Right cardiac atrium (tissue), 5 donors: ENCODE results near the gene LNX1. TPM values are rescaled to one million over a fixed set of nuclear protein-coding genes. Genes with fewer than 3 reads are reported as not detected.
A peak's percentile ranks its signal among the peaks of the same experiment; 100 is the strongest.

Source experiments
- ATAC-seq, 2 donors: fragments of 200-7000 bp; cut with Tn5 transposase; one replicate each; pipeline versions ENCODE4 v1.8.0 to v1.9.1; 2020; ENCODE audit warnings: moderate library complexity in 2 of 2, mild to moderate bottlenecking in 1 of 2
- DNase-seq, 3 donors: peaks; one replicate each; pipeline ENCODE4 v3.0.0-alpha.2; 2020
- H3K27ac ChIP-seq: one replicate; pipeline ENCODE4 v1.5.1; 2013; ENCODE audit warnings: mild to moderate bottlenecking, low read length, control low read depth, moderate library complexity
- H3K27me3 ChIP-seq: one replicate; pipeline ENCODE4 v1.6.1; 2013; ENCODE audit not compliant: control insufficient read depth, insufficient read depth
- H3K4me1 ChIP-seq: one replicate; pipeline ENCODE4 v1.6.1; 2013; ENCODE audit warnings: low read length; ENCODE audit not compliant: control insufficient read depth, insufficient read depth
- H3K4me3 ChIP-seq: one replicate; pipeline ENCODE4 v1.5.1; 2013; ENCODE audit warnings: low read length, control low read depth
- H3K9me3 ChIP-seq: one replicate; pipeline ENCODE4 v1.6.1; 2013; ENCODE audit warnings: low read length; ENCODE audit not compliant: control insufficient read depth
- WGBS: extraction: QIAGEN DNeasy Blood & Tissue Kit; methylation state at CpG from one replicate; pipeline ENCODE4 v1.1.7; 2013; 5-methylcytosine and 5-hydroxymethylcytosine counted together
- intact Hi-C, 4 donors: fragments of 100-400 bp; cut with DNase I; formaldehyde crosslinking; loops; one replicate each; pipeline versions ENCODE4 v1.11.0 to v1.14.0; 2022 to 2023
- polyA plus RNA-seq: library from polyadenylated mRNA; stranded (reverse); fragments of 200-250 nt; gene quantifications from one replicate; pipeline ENCODE4 v1.2.3, GENCODE V29; 2013
- total RNA-seq, 4 donors: library from RNA; stranded (reverse); fragmentation: NEBNext Ultra II Directional; extraction: Animal tissue kit (Norgen Biotek cat#: 25700); gene quantifications; one replicate each; pipeline ENCODE4 v1.2.1, GENCODE V29; 2021
- donor health status: healthy with polysubstance abuse.
- donor health status: DM: no; HTN: yes; CAD: no.
- donor health status: DM: no; HTN: no; CAD: no.
- donor health status: DM: no; HTN: yes; CAD: no; lungs with severe emphysema.
- donor health status: DM: yes; HTN: yes; CAD: no.

Gene LNX1
- total and polyA plus RNA-seq, 5 donors: 4.4 to 11.5 (median 6.8) TPM

DNA sequence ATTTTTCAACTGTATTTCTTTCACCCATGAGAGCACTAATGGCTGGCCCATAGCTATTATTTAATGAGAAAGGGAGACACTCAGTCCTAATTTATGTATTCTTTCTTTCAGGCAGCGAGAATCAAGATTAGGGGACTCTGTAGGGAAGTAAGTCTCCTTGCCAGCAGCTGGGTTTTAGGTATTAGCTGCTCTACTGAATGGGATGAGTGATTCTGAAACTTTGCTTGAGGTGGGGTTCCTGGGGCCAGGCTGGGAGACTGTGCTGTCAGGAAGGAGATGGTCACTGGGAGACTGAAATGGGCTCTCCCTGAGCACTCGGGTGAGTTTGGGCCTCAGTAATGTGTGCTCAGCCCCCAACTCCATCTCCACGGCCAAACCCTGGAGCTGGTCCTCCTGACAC lies 78.7 kb downstream of the LNX1 start:
- DNase-seq: no peak
- 33% methylated on average over 3 of the region's 3 CpGs for whole genome bisulfite sequencing
- Histone ChIP-seq H3K27me3 (no peaks in the 10 kb centered on the region), H3K9me3 (no peaks in the 10 kb centered on the region), H3K4me1 (peaks cover 3% of the 10 kb centered on the region), H3K27ac (no peak overlapping the region), H3K4me3 (no peak overlapping the region)
- intact Hi-C loops: no loop called here
- no peak for ATAC-seq

DNA sequence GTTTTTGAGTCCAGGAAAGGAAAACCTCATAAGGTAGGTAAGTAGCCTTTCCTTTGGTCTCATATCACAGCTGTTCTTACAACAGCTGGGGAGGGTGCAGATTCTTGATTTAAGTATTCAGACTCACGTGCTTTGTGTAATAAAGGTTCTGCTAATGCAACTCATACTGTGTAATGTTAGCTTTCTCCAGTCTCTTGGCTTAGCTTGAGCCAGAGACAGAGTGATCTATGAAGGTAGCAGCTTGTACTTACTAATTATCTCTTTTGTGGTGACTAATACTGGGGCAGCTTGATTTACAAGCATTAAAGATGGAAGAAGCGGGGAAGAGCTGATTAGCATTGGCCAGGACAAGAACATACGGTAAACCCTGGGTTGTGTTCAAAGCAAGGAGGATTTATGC lies 80.3 kb downstream of the LNX1 start:
- no peak for DNase-seq
- Histone ChIP-seq H3K4me3 (no peak overlapping the region), H3K27ac (no peak overlapping the region), H3K9me3 (no peaks in the 10 kb centered on the region), H3K4me1 (peaks cover 3% of the 10 kb centered on the region), H3K27me3 (no peaks in the 10 kb centered on the region)
- WGBS: 47% methylated on average over 3 of the region's 3 CpGs
- intact Hi-C loops: no loop called here
- no peak for ATAC-seq

DNA sequence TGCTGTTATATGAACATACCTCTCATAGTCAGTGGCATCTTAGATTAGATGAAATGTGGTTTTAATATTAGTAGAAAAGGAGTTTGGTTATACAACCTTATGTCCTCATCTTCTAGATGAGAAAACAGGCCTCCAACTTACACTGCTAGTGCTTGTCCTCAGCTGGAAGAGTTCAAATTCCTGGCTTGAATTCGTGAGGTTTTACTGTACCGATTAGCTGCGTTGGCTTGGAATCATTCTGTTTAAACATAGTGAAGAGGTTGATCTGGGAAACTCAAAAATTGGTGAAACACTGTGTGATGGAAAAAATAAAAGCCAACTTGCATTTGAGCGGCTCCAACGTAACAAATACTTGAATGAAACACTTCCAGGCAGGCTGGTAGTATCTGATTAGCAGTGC lies 81.0 kb downstream of the LNX1 start:
- no peak overlapping the region for H3K27ac ChIP-seq
- no peaks in the 10 kb centered on the region for H3K9me3 ChIP-seq
- WGBS: 22% methylated on average over 5 of the region's 5 CpGs
- ATAC-seq: peak in 1 of 2 donors; percentile 20
- intact Hi-C loops: no loop called here
- no peak overlapping the region for H3K4me3 ChIP-seq
- H3K4me1 ChIP-seq: peaks cover 3% of the 10 kb centered on the region
- no peaks in the 10 kb centered on the region for H3K27me3 ChIP-seq
- DNase-seq: no peak

- H3K27ac ChIP-seq: no peak overlapping the region
- H3K9me3 ChIP-seq: no peaks in the 10 kb centered on the region
- no peaks in the 10 kb centered on the region for H3K27me3 ChIP-seq
- H3K4me1 ChIP-seq: peaks cover 3% of the 10 kb centered on the region
- no peak for ATAC-seq
- no peak for DNase-seq
- 61% methylated on average over 1 of the region's 1 CpG for WGBS
- intact Hi-C loops: loop anchor here in 1 of 4 donors (10.0 kb wide), 1 partner anchor 726 kb away; no protein-coding TSS in a partner anchor
- H3K4me3 ChIP-seq: no peak overlapping the region
Observed at GRCh38 chr4:53508446-53508845, 82.8 kb downstream of the LNX1 start.

DNA sequence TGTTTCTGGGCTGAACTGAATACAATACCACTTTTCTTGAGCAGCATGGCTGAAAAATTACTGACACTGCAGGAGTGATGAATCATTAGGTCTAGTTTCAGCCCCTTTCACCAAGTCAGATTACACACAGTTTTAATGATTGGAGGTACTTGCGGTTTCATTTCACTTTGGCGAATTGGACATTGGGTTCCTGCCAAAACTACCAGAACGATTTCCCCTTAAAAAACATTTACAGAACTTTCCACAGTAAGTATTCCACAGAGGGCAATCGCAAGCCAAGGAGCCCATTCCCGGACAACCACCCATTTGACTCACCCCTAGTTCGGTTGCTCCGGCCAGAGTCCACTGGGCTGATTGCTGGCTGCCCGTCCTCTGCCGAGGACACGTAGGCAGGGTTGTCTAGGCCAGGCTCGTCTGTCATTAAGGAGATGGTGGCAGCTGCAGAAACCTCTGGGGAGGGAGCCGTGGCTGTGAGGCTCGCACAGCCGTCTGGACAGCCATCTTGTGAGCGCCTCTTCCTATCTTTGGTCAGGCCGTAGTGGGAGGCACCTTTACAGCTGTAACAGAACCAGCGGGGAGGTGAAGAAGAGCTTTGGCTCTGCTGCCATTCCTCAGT lies 83.5 kb downstream of the LNX1 start:
- WGBS: 49% methylated on average over 17 of the region's 17 CpGs
- ATAC-seq: peak; percentile 97 to 98
- intact Hi-C loops: loop anchor here in 1 of 4 donors (10.0 kb wide), 1 partner anchor 727 kb away; no protein-coding TSS in a partner anchor

GRCh38 chr4:53507058-53507457 lies 84.2 kb downstream of the LNX1 start:
- H3K4me1 ChIP-seq: peaks cover 3% of the 10 kb centered on the region
- ATAC-seq (no peak), DNase-seq (no peak)
- H3K4me3 ChIP-seq: no peak overlapping the region
- H3K9me3 ChIP-seq: no peaks in the 10 kb centered on the region
- H3K27me3 ChIP-seq: no peaks in the 10 kb centered on the region
- 77% methylated on average over 7 of the region's 7 CpGs for WGBS
- intact Hi-C loops: loop anchor here in 1 of 4 donors (10.0 kb wide), 1 partner anchor 728 kb away; no protein-coding TSS in a partner anchor
- H3K27ac ChIP-seq: no peak overlapping the region

More for the DNA sequence above, 83.5 kb downstream of the LNX1 start:
- Histone ChIP-seq H3K27me3 (no peaks in the 10 kb centered on the region), H3K27ac (peak overlapping the region; percentile 69), H3K9me3 (no peaks in the 10 kb centered on the region), H3K4me1 (peaks cover 3% of the 10 kb centered on the region), H3K4me3 (no peak overlapping the region)
- peak; percentile 90 to 94 (median 92) for DNase-seq

- WGBS: 91% methylated on average over 2 of the region's 2 CpGs
- intact Hi-C loops: loop anchor here in 1 of 4 donors (10.0 kb wide), 1 partner anchor 729 kb away; no protein-coding TSS in a partner anchor
- no peaks in the 10 kb centered on the region for H3K27me3 ChIP-seq
- H3K9me3 ChIP-seq: no peaks in the 10 kb centered on the region
- H3K4me1 ChIP-seq: peaks cover 3% of the 10 kb centered on the region
- DNase-seq (no peak), ATAC-seq (no peak)
- H3K27ac ChIP-seq: no peak overlapping the region
- H3K4me3 ChIP-seq: no peak overlapping the region
Observed at GRCh38 chr4:53505947-53506346, 85.3 kb downstream of the LNX1 start.

DNA sequence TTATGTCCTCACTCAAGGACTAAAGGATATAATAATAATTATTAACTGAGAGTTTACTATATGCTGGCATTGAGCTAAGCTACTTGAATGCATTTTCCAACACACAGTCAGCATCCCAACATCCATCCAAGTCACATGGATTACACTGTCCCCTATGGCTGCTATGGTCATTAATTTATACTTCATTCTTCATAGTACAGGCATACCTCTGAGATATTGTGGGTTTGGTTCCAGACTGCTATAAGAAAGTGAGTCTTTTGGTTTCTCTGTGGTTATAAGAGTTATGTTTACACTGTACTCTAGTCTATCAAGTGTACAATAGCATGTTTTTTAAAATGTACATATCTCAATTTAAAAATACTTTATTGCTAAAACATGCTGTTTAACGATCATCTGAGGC lies 89.2 kb downstream of the LNX1 start:
- Histone ChIP-seq H3K4me1 (peaks cover 2% of the 10 kb centered on the region), H3K27me3 (no peaks in the 10 kb centered on the region), H3K27ac (no peak overlapping the region), H3K9me3 (no peaks in the 10 kb centered on the region), H3K4me3 (no peak overlapping the region)
- 74% methylated on average over 1 of the region's 1 CpG for WGBS
- ATAC-seq: no peak
- DNase-seq: no peak
- intact Hi-C loops: loop anchor here in 1 of 4 donors (10.0 kb wide), 1 partner anchor 733 kb away; no protein-coding TSS in a partner anchor

DNA sequence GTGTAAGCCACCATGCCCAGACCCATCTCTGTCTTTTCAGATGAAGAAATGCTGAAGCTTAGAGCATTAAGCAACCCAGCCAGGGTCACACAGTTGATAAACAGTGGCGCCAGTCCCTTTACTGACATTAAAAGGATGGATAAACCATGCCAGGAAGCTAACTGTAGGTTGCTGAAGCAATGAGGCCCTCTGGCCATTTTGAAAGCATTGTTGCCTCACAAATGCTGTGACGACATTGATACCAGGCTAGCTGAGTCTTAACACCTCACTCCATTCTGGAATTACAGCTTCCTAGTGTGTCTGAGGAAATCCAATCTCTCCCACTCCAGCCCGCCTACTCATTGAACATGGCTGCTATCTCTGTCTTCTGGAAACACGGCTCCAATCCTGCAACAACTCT lies 89.7 kb downstream of the LNX1 start:
- no peak for DNase-seq
- WGBS: 94% methylated on average over 4 of the region's 4 CpGs
- intact Hi-C loops: loop anchor here in 1 of 4 donors (10.0 kb wide), 1 partner anchor 733 kb away; no protein-coding TSS in a partner anchor

DNA sequence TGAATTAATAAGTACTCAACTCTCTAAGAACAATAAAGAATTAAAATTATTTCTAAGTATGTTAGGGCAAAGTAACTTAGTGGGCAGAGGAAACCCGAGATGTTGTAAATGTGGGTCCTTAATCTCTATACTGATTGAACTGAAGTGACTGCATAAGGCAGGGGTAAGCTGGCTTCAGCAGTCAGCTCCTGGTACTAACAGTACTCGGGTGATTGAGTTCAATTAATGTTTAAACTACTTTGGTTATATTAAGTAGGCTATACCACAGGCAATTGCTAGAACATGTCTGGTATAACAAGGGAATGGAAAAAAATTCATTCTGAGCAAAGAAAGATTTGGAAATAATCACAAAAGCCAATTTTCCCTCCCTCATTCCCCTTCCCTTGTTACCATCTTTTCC lies 90.7 kb downstream of the LNX1 start:
- intact Hi-C loops: loop anchor here in 1 of 4 donors (10.0 kb wide), 1 partner anchor 734 kb away; no protein-coding TSS in a partner anchor
- no peaks in the 10 kb centered on the region for H3K27me3 ChIP-seq
- H3K9me3 ChIP-seq: no peaks in the 10 kb centered on the region
- H3K4me1 ChIP-seq: peaks cover 2% of the 10 kb centered on the region
- no peak overlapping the region for H3K27ac ChIP-seq
- no peak overlapping the region for H3K4me3 ChIP-seq
- DNase-seq (no peak), ATAC-seq (no peak)
- WGBS: 95% methylated on average over 2 of the region's 2 CpGs

More for the DNA sequence above, 89.7 kb downstream of the LNX1 start:
- no peak overlapping the region for H3K27ac ChIP-seq
- no peak for ATAC-seq
- no peak overlapping the region for H3K4me3 ChIP-seq
- H3K27me3 ChIP-seq: no peaks in the 10 kb centered on the region
- H3K4me1 ChIP-seq: peaks cover 2% of the 10 kb centered on the region
- no peaks in the 10 kb centered on the region for H3K9me3 ChIP-seq

DNA sequence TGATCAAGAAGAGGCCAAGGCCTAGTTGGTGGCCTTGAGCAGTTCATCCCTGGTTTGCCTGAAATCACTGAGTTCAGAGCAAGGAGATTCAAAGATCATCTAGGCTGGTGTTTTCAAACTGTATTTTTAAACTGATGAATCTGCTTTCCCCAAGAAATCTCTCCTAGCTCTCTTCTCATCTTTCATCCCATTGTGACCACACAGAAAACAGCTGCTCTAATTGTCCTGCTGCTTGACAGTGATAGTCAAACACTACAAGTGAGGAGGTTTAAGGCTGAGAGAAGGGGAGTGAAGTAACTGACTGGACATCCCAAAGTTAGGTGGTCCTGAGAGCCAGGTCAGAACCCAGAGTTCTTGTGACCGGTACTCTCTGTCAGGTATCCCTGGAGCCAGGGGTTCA lies 91.5 kb downstream of the LNX1 start:
- Histone ChIP-seq H3K27me3 (no peaks in the 10 kb centered on the region), H3K27ac (no peak overlapping the region), H3K4me1 (peaks cover 2% of the 10 kb centered on the region), H3K4me3 (no peak overlapping the region), H3K9me3 (no peaks in the 10 kb centered on the region)
- no peak for ATAC-seq
- intact Hi-C loops: loop anchor here in 3 of 4 donors (10.0 kb wide), 4 partner anchors 95 to 735 kb away; partner anchors contain the start of gene LNX1 (in 1 of the 3)
- DNase-seq: no peak
- WGBS: 98% methylated on average over 1 of the region's 1 CpG
